22Rv1 (cell line): ENCODE results near the gene METTL16.

Experiments
- CTCF ChIP-seq: fragments of 450-650 bp; IDR thresholded peaks from 2 replicates; pipeline ENCODE4 v1.5.1; 2017; ENCODE audit warnings: mild to moderate bottlenecking
- ZFX ChIP-seq: fragments of 450-650 bp; IDR thresholded peaks from 2 replicates; pipeline ENCODE4 v1.6.1; 2017; ENCODE audit warnings: antibody characterized with exemption, borderline replicate concordance

- no peak for TF ChIP-seq CTCF
- no peak for TF ChIP-seq ZFX
These were observed 96.6 kb downstream of the METTL16 start for GRCh38 chr17:2415081-2415480.
